AG08395 (cell line): ENCODE measurements around the gene DES.
"Not testable (repeated sequence)": the region's sequence is repeated elsewhere in the genome, so short reads cannot be mapped to it uniquely, and the experiment has no call there.

Experiments used
- DNase-seq: peaks from one replicate; pipeline ENCODE4 v3.0.0; 2012; ENCODE audit warnings: mixed read lengths, low spot score

DES gene

DNA sequence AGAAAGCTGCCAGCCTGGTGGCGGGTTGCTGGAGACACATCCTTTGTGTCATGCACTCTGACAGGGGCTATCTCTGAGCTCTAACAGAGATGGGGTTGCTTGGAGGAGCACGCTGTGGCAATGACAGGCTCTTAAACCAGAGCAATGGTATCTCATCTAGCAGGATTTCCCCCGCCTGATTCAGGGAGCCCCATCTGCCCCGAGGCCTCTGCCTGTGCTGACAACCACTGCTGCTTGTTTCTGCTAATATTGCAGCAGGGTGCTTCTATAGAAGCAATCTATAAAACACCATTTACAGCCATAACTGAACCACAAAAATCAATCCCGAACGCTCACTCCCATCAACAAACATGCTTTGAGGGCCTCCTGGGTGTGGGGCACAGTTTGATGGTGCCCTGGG is 17.6 kb upstream of the DES start:
- no peak for DNase-seq

DNA sequence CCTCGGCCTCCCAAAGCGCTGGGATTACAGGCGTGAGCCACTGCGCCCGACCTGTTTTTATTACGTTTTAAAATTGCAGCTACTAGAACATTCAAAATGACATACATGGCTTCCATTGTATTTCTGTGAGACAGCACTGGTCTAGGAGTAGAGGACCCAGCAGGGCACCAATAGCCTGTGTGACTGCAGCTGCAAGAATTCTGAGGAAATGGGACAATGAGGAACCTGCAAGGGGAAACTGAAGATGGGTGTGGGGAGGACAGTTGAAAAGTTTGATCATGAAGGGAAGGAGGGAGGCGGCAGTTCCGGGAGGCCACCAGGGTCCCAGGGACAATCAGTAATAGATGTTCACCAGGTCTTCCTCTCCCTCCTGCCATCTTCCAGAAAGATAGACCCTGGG is 16.6 kb upstream of the DES start:
- DNase-seq, result no peak

DNA sequence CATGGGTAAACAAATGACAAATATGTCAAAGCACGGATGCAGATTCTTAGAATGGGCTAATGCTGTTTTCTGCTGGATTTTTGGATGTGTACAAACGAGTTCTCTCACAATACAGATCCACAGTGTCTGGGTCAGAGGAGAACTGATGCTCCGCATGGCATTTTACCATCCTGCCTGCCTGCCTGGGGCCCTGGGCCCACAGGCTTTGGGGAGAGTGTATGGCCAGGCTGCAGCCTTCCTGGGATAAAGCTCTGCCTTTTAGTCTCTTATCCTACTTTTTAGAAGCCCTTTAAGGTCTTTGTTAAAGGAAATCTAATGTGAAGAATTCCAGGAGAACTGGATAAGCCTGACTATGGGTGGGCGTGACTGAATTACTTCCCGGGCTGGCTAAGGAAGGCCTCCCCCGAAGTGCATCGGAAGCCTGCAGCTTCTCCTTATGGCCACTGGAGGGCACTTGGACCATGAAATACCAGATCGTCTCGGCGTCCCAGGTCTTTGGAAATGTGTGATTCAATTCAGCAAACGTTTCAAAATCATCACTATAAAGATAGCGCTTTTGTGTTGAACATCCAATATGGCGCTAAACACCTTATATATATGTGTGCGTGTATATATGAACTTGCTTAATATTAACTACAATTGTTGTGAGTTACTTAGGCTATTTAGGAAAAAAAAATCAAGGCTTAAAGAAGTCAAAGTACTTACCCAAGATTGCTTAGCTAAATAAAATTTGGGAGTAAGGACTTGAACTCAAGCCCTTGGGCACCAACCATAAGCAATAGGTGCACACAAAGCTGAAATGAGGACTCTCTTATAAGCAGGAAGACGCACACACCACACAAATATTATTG is 15.3 kb upstream of the DES start:
- peak; percentile 86 for DNase-seq

DNA sequence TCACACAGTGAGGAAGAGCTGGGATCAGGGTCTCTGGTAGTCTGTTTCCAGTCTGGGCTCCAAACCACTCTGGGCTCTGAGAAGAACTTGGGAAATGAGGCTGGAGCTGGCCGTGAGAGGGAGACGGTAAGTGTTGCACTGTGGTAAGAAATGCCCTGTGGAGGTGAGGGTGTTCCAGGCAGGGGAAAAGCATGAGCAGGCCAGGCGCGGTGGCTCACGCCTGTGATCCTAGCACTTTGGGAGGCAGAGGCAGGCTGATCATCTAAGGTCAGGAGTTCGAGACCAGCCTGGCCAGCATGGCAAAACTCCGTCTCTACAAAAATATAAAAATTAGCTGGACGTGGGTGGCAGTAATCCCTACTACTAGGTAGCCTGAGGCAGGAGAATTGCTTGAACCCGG is 14.3 kb upstream of the DES start:
- DNase-seq, result no peak

DNA sequence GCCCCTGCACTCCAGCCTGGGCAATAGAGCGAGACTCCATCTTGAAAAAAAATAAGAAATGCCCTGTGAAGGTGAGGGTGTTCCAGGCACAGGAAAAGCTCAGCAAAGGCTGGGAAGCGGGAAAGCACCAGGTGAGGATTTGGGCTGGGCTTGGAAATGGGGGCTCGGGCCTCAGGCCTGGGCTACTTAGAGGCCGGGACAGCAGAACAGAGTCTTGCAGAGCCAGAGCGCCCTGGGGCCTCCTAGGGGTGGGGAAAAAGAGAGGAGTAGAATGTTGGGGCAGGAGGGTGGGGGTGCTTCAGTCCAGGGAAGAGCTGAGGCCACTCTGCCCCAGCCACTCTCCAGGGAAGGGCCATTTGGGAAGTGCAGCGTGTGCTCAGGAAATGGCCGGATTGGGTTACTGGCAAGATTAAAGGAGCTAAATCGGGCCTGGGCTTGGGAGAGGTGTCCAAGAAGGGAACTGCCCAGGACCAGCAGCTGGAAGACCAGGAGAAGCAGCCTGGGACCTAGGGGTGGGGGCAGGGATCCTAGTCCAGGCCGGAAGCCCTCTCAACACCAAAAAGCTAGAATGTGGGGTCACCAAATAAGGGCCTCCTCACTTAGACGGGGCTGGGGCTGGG is 13.8 kb upstream of the DES start:
- no peak for DNase-seq

DNA sequence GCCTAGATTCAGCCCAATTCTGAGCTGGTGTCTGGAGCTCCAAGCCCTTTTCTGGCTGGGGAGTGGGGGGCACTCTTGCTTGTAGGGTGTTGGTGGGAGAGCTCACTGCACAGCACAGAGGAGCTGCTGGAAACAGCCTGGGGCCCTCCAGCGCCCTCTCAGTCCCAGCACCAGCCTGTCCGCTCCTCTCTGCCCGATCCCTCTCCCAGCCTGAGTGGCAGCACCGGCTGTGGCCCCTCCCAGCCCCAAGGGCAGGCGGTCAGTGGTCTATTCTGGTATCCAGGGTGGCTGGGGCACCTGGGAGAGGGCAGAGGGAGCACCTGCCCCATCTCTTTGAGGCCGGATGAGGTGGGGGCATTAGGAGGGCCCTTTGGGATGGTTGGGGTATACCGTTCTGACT is 13.2 kb upstream of the DES start:
- no peak for DNase-seq

DNA sequence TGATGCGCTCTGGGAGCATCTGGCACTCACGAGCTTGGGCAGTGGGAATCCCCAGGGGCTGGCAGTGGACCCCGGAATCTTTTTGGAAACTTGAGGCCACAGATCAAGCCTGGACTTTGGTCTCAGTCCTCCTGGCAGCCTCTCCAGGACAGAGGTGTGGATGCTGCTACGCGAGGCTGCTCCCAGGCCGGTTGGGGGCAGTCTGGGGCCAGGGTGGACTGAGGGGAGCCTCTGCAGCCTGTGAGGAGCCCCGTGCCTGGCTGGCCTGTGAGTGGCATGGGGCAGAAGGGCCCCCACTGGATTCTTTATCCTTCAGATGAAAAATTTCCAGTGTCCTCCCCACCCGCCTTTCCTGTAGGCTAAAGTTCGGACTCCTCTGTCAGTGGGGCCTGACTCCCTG is 12.7 kb upstream of the DES start:
- DNase-seq, result no peak

DNA sequence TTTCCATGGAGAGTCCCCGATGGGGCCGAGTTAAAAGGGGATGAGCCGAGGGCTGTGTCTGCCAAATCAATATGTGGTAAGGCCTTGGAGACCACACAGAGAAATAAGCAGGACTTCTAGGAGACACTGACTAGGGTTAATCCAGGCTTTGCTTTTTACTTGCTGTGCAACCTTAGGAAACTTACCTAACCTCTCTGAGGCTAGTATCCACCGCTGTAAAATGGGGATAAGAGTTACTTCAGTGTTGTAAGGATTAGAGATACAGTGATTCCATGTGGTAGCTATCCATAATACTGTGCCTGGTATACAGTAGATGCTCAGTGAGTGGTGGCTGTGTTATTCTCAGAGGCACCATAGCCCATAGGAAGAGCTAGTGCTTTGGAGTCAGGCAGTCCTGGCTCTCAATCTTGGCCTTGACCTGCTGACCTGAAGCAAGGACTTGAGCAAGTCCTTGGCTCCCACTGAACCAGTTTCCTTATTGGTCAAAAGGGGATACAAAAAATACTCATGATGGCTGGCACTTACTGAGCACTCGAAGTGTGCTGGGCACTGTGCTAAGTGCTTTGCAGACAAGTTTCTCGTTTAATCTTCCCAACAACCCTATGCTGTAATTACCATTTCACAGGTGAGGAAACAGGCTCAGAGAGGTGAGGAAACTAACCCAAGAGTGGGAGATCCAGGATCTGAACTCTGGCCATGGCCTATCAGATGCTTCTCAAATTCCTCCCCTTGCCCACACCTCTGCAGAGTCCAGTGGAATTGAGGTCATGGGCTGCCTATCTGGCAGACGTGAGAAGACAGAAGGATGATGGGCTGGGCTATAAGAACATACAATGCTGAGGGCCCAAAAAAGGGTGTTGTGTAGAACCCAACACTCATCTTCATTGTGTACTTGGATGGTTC is 12.0 kb upstream of the DES start:
- DNase-seq, result no peak

DNA sequence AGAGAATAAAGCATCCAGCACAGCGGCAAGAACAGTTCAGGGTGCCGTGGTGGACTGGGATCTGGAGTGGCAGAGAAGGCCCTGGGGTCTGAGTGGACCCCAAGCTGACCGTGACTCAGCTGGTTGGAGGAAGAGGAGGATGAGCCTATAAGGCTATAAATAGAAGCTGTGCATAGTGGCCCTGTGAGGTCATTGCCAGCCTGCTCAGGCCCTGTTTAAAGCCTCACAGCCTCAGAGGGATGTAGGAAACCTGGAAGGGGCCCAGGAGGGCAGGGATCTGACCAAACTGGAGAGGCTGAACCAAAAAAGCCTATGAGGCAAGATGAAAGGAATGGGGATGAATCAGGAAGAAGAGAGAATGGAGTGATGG is 11.3 kb upstream of the DES start:
- DNase-seq, result peak; percentile 95

DNA sequence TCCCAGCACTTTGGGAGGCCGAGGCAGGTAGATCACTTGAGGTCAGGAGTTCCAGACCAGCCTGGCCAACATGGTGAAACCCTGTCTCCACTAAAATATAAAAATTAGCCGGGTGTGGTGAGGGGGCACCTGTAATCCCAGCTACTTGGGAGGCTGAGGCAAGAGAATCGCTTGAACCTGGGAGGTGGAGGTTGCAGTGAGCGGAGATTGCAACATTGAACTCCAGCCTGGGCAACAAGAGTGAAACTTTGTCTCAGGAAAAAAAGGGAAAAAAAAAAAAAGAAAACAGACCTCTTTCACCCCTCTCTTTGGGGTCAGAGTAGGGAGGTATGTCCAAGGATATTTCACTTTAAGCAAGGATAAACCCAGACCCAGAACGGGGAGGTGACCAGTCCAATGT is 10.8 kb upstream of the DES start:
- not testable (repeated sequence) for DNase-seq

DNA sequence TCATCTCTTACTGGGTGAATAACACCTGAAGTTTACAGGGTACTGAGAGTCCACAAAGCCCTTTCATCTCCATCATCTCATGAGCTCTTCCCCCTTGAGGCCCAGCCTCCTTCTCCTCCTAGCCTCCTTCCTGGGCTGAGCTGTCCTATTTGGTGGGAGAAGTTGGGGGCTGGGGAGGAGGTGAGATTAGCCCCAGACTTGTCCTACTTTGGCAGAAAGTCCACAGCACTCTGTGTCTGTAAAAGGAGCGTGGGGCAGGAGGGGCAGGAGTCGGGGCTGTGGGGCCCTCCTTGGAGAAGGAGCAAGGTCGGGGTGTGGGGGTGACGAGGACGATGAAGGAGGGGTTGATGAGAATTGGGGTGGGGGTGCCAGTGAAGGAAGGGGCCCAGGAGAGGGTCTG is 10.0 kb upstream of the DES start:
- no peak for DNase-seq

DNA sequence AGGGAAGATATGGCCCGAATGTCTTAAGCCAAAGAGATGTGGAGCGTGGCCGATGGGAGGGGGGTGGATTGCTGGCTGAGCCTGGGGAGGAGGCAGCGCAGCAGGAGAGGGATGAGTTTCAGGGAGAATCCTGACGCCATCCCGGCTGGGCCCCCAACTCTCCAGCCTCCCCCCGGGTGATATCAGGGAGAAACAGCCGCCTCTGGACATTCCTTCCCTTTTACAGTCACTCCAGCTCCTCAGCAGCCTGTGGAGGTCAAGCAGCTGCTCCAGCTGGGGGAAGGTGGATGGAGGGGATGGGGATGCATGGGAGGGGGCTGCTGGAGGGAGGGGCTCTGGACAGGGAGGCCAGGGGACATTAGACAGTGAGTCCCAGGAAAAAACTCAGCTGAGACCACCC is 9.5 kb upstream of the DES start:
- no peak for DNase-seq

DNA sequence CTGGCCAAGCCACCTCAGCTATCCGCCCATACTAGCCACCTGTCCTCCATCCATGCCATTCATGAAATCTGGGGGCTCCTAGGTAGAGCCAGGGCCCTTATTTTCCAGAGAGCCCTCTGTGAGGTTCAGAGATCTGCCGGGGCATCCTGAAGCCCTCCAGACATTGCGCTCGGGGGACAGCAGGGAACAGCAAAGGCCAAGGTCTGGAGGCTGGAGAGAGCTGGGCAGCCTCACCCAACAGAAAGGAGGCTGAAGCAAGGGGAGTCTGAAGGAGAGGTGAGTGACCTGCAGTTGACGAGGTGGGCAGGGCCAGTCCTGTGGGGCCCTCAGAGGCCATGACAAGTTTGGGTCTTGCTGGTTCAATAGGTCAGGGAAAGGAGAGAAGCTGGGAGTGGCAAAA is 8.6 kb upstream of the DES start:
- DNase-seq, result no peak

DNA sequence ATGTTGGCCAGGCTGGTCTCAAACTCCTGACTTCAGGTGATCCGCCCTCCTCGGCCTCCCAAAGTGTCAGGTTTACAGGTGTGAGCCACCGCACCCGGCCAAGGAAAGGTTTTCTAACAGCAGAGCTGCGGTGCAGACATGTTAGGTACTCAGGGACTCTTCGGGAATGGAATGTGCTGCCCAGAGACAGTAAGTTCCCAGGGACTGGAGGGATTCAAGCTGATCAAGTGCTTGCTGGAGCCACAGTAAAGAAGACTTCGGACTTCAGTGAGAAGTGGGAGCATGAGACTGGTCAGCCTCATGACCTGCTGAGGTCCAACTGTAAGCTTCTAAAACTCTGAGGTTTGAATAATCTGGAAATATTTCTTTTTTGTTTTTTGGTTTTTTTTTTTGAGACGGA is 7.8 kb upstream of the DES start:
- DNase-seq, result no peak

DNA sequence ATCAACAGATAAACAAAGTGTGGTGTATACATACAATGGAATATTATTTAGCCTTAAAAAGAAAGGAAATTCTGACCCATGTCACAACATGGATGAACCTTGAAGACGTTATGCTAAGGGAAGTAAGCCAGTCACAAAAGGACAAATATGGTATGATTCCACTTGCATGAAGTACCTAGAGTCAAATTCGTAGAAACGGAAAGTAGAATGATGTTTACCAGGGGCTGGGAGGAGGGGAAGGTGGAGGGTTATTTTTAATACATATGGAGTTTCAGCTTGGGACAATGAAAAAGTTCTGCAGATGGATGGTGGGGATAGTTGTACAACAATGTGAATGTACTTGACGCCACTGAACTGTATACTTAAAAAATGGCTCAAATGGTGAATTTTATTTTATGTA is 3.3 kb upstream of the DES start:
- no peak for DNase-seq

DNA sequence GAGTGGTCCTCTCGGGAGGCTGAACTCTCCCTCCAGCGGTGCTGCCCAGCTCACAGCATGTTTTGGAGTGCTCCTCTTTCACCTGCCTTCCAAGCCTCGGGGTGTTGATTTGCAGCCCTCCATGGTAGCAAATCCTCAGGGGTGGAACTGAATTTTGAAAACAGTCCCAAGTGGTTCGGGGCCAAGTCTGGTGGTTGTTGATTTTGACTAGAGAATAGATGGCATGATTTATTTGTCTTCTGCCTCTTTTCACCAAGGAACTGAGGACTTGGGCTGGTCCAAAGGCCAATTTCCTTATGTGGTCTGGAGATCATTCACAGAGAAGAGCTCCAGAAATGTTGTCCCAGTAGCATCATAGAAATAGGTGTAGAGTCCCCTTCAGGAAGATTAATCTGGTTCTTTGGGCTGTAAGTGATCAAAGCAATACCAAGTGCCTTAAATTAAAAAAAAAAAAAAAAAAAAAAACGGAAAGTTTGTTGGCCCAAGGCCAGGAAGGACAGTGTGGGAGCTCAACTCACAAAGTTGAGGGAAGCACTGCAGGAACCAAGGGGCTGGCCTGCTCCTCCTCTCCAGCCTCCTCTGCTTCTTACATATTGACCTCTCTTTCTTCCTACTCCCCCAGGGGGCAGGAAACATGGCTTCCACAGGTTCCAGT is 2.5 kb upstream of the DES start:
- DNase-seq, result no peak

DNA sequence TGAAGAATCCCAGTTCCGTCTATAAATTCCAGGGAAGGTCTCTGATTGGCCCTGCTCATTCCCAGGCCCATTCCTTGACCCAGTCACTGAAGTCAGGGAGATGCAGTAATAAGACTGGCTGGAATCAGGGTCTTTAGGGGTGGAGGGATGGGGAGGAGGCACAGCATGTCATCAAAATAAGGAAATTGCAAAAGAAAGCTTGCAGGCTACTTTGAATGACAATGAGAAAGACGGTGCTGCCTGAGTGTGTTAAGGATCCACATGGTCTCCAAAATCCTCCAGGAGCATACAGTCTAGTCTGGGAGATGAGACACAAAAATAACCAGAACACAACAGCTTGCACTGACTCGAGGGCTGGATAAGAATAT is 2.0 kb upstream of the DES start:
- no peak for DNase-seq

DNA sequence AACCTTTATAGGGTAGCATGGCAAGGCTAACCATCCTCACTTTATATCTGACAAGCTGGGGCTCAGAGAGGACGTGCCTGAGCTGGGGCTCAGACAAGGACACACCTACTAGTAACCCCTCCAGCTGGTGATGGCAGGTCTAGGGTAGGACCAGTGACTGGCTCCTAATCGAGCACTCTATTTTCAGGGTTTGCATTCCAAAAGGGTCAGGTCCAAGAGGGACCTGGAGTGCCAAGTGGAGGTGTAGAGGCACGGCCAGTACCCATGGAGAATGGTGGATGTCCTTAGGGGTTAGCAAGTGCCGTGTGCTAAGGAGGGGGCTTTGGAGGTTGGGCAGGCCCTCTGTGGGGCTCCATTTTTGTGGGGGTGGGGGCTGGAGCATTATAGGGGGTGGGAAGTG is 1.2 kb upstream of the DES start:
- no peak for DNase-seq

DNA sequence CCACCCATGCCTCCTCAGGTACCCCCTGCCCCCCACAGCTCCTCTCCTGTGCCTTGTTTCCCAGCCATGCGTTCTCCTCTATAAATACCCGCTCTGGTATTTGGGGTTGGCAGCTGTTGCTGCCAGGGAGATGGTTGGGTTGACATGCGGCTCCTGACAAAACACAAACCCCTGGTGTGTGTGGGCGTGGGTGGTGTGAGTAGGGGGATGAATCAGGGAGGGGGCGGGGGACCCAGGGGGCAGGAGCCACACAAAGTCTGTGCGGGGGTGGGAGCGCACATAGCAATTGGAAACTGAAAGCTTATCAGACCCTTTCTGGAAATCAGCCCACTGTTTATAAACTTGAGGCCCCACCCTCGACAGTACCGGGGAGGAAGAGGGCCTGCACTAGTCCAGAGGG is 803 bp upstream of the DES start:
- no peak for DNase-seq

DNA sequence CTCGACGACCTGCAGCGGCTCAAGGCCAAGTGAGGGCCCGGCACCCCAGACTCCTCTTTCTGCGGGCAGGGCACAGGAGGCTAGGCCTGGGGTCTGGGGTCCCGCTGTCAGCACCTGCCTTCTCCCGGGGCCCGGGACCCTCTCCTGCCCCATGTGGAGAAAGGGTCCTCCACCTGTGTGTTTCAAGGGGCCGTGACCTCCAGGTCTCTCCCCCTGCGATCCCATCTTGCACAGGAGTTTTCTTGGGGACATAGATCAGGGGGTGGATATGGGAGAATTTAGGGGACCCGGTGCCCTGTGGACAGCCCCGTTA is 791 bp downstream of the DES start:
- DNase-seq, result no peak

DNA sequence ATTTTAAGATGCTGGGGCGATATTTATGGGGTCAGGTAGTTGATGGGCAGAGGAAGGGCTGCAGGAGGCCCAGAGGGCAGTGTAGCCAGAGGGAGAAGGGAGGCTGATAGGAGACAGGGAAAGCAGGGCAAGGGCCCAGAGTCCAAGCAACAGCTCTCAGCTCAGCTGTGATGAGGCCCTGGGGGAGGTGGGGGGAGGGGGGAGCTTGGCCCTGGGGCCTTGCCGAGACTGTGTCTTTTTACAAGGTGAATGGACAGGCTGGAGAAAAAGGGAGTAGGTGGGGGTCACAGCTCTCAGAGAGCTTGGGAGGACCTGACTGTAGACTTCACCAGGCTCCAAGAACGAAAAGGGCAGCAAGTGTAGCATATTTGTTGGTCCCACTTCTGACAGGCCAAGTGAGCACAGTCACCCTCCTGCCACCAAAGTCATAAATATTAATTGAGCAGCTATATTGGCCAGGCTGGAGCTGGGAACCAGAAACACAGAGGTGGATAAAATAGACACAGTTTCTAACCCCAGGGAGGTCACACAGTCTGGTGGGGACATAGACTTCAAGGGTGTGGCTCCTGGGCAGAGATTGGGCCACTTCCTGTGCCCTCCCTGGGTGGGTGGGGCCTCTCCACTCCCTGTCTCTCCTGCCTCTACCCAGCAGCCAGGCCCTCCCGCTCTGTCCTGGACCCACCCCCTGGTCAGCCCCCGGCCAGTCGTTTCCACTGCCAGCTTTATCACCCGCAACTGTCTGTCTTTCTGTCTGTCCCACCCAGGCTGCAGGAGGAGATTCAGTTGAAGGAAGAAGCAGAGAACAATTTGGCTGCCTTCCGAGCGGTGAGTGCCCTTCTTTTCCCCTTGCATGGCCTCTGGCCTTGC is 1.4 kb downstream of the DES start:
- no peak for DNase-seq

DNA sequence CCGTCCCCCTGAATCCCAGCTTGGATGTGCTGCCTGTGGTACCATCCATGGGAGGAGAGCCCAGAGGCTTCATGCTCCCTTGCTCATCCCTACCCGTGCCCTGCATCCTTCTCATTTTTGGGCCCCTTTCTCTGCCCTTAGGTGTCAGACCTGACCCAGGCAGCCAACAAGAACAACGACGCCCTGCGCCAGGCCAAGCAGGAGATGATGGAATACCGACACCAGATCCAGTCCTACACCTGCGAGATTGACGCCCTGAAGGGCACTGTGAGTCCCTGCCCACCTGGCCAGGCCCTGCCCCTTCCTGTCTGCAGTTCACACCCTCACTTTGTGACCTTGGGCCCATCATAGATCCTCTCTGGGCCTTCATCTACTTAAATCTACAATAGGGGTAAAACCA is 2.5 kb downstream of the DES start:
- DNase-seq, result no peak
